Gastrocnemius medialis (tissue), 4 donors: ENCODE data around the gene PSMA3.

Source experiments
- CTCF ChIP-seq, 5 experiments: fragments of 450-650 bp in 3 of 5; fragments of 200-600 bp in 2 of 5; sonication (generic) in 2 of 5; IDR thresholded peaks in 4 of 5; conservative IDR thresholded peaks in 1 of 5; 1 replicate in 4 of 5; 2 replicates in 1 of 5; pipeline ENCODE4 v1.5.1; 2016 to 2019; ENCODE audit warnings: antibody characterized with exemption in 5 of 5, mild to moderate bottlenecking in 3 of 5, moderate library complexity in 3 of 5
- POLR2A ChIP-seq, 2 donors: fragments of 450-650 bp; IDR thresholded peaks; one replicate each; pipeline ENCODE4 v1.6.1; 2017; ENCODE audit warnings: antibody characterized with exemption in 2 of 2, mild to moderate bottlenecking in 2 of 2, moderate library complexity in 2 of 2

- no peak for TF ChIP-seq CTCF (IDR thresholded peaks at IDR 0.05 in 4 of 5, conservative IDR thresholded peaks at IDR 0.05 in 1 of 5)
- TF ChIP-seq POLR2A (IDR thresholded peaks at IDR 0.05): no peak
Measured at GRCh38 chr14:58287607-58288042, 43.0 kb downstream of the PSMA3 start.
